HG03558 (cell line): ENCODE measurements around the gene WDR74.
"Not testable (repeated sequence)": the region's sequence is repeated elsewhere in the genome, so short reads cannot be mapped to it uniquely, and the experiment has no call there.

ENCODE experiments used
- ATAC-seq: cut with Tn5 transposase; IDR thresholded peaks from one replicate; pipeline ENCODE4 v1.9.1; 2021; ENCODE audit warnings: moderate number of reproducible peaks; ENCODE audit not compliant: unreplicated experiment; ENCODE audit errors: extremely low read depth

Gene WDR74

GRCh38 chr11:62842171-62842741, 2.9 kb upstream of the WDR74 start:
- no peak for ATAC-seq

GRCh38 chr11:62841361-62842170, 2.2 kb upstream of the WDR74 start:
- ATAC-seq = peak; percentile 37

GRCh38 chr11:62840721-62841360, 1.5 kb upstream of the WDR74 start:
- ATAC-seq = not testable (repeated sequence)

GRCh38 chr11:62835336-62835735, 4.1 kb downstream of the WDR74 start:
- no peak for ATAC-seq

GRCh38 chr11:62832336-62833234, 6.8 kb downstream of the WDR74 start, which contains the start of gene TEX54:
TSS of gene TEX54 (minus strand) at chr11:62832841.
- ATAC-seq = no peak

- peak; percentile 42 for ATAC-seq
Observed at GRCh38 chr11:62831520-62832335, 7.7 kb downstream of the WDR74 start, which contains the start of gene STX5. TSS of gene STX5 (minus strand) at chr11:62832051. CDS start at chr11:62831243, 808 bp downstream.

- no peak for ATAC-seq
Observed at GRCh38 chr11:62830904-62831519, 8.4 kb downstream of the WDR74 start.

- not testable (repeated sequence) for ATAC-seq
Observed at GRCh38 chr11:62828130-62828529, 11.3 kb downstream of the WDR74 start.

GRCh38 chr11:62823677-62824076, 15.7 kb downstream of the WDR74 start:
- no peak for ATAC-seq

- no peak for ATAC-seq
Observed at GRCh38 chr11:62817129-62817528, 22.3 kb downstream of the WDR74 start.

GRCh38 chr11:62816557-62816956, 22.8 kb downstream of the WDR74 start:
- ATAC-seq = no peak

- no peak for ATAC-seq
Observed at GRCh38 chr11:62811659-62812058, 27.7 kb downstream of the WDR74 start.

GRCh38 chr11:62810748-62811147, 28.6 kb downstream of the WDR74 start:
- ATAC-seq = no peak

GRCh38 chr11:62806611-62807121, 32.7 kb downstream of the WDR74 start:
- no peak for ATAC-seq

- ATAC-seq = no peak
Observed at GRCh38 chr11:62805961-62806441, 33.4 kb downstream of the WDR74 start.

- ATAC-seq = peak; percentile 69
Observed at GRCh38 chr11:62805076-62805892, 34.1 kb downstream of the WDR74 start, which contains the start of gene NXF1. TSS of gene NXF1 (minus strand) at chr11:62805440. CDS start at chr11:62805356, 84 bp downstream.

GRCh38 chr11:62804310-62805075, 34.9 kb downstream of the WDR74 start:
- no peak for ATAC-seq
